Cardiac muscle cell (in vitro differentiated cells and primary cell): ENCODE measurements around the gene LRMDA. TPM values are rescaled to one million over a fixed set of nuclear protein-coding genes. Genes with fewer than 3 reads are reported as not detected.

Experiments
- DNase-seq, 2 donors: peaks; one replicate each; pipeline versions ENCODE4 v3.0.0 to v3.0.0-alpha.2; 2010 to 2017; ENCODE audit warnings: low read depth in 1 of 2, low spot score in 1 of 2
- H3K27ac ChIP-seq: fragments of 200-600 bp; sonication (generic); 2 replicates; pipeline ENCODE4 v1.5.1; 2016
- H3K27me3 ChIP-seq: fragments of 200-600 bp; sonication (generic); 2 replicates; pipeline ENCODE4 v1.6.0; 2016; ENCODE audit warnings: control low read depth
- H3K36me3 ChIP-seq: fragments of 200-600 bp; sonication (generic); 2 replicates; pipeline ENCODE4 v1.5.1; 2016; ENCODE audit warnings: control low read depth
- H3K4me1 ChIP-seq: fragments of 200-600 bp; sonication (generic); 2 replicates; pipeline ENCODE4 v1.8.1; 2017; ENCODE audit warnings: low read depth, mild to moderate bottlenecking, mixed run types
- H3K4me3 ChIP-seq: fragments of 200-600 bp; sonication (generic); 2 replicates; pipeline ENCODE4 v1.5.1; 2016; ENCODE audit warnings: mild to moderate bottlenecking
- H3K9me3 ChIP-seq: fragments of 200-600 bp; sonication (generic); 2 replicates; pipeline ENCODE4 v1.5.1; 2017; ENCODE audit warnings: low read depth, mild to moderate bottlenecking, control low read depth
- polyA plus RNA-seq: library from polyadenylated mRNA; unstranded; fragments of >200 nt; fragmentation: Nextera tagmentation; extraction: Ambion mirVana; gene quantifications from 2 replicates; pipeline ENCODE4 v1.2.1, GENCODE V29; 2016
- total RNA-seq: library from RNA; depleted of rRNA; stranded (reverse); fragments of >200 nt; gene quantifications from 2 replicates; pipeline ENCODE4 v1.2.3, GENCODE V29; 2016
- TF ChIP-seq, protein P1 (sequence below): IDR thresholded peaks from 2 replicates; pipeline ENCODE4 v1.5.1; 2012; ENCODE audit warnings: low read depth, mild to moderate bottlenecking, low read length

Gene LRMDA
- total RNA-seq (3.0 and 6.2 TPM in 2 replicates), polyA plus RNA-seq (11.7 and 29.3 TPM in 2 replicates)

DNA sequence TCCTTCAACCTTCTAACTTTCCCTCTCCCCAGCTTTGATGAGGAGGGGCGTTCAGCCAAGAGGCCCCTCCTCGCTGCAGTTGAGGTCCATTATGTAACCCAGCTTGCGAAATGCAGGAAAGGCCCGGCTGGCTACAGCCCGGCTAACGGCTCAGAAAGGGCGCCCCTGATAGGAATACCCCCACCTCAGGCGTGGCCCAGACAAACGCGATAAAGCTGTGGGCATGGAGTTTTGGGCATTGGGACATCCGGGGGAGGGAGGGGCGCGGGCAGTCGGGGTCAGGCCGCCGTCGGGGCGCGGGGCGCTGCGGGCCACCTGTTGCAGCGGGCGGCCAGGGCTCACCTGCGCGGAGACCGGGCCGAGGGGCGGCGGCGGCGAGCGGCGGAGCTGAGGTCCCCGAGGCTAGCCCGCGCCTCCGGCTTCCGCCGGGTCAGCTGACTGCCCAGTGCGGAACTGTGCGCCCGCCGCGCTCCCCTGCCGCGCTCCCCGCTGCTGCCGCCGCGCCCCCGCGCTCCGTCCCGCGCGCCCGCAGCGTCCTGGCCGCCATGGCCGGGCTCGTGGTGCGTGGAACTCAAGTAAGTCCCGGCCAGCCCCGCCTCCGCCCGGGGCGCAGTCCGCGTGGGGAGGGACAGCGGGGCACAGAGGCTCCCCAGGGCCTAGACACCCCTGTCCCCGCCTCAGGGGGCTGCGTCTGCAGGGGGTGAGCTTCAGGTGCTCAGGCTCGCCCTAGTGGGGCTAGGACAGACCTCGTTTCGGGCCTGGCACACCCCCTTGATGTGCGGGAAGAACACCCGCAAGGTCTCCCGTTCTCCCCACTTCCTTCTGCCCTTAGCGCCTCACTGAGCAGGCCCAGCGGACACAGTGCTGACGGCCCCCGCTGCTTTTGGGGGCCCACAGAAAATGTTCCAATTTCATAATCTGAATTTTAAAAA, at the start of gene LRMDA:
LRMDA (plus strand) TSS at position 445 of the 932 bp plus-strand sequence.
- Histone ChIP-seq H3K9me3 (no peaks in the 10 kb centered on the region), H3K27ac (no peak within 1 kb of the TSS), H3K36me3 (no peaks in the 10 kb centered on the region), H3K4me1 (peaks cover 21% of the 10 kb centered on the region), H3K27me3 (peaks cover 26% of the 10 kb centered on the region), H3K4me3 (peak within 1 kb of the TSS; percentile 35)
- DNase-seq, result peak; percentile 52 to 64
- TF ChIP-seq, protein P1, sequence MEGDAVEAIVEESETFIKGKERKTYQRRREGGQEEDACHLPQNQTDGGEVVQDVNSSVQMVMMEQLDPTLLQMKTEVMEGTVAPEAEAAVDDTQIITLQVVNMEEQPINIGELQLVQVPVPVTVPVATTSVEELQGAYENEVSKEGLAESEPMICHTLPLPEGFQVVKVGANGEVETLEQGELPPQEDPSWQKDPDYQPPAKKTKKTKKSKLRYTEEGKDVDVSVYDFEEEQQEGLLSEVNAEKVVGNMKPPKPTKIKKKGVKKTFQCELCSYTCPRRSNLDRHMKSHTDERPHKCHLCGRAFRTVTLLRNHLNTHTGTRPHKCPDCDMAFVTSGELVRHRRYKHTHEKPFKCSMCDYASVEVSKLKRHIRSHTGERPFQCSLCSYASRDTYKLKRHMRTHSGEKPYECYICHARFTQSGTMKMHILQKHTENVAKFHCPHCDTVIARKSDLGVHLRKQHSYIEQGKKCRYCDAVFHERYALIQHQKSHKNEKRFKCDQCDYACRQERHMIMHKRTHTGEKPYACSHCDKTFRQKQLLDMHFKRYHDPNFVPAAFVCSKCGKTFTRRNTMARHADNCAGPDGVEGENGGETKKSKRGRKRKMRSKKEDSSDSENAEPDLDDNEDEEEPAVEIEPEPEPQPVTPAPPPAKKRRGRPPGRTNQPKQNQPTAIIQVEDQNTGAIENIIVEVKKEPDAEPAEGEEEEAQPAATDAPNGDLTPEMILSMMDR, result no peak

DNA sequence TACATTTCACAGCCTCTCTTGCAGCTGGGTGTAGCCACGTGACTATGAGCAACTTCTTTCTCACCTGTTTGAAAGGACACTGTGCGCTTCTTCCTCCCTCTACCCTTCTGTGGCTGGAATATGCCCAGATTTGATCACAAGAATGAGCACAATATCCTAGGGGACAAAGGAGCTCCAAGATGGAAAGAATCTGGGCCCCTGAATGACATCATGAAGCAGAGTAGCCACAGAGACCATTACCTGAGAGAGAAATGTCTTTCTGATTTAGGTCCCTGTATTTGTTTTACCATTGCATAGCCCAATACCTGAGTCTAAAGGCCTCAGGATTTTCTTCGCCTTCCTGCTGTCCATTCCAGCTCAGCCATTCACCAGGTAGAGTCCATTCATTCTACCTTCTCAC, 45.3 kb upstream of the LRMDA start:
- no peaks in the 10 kb centered on the region for H3K4me1 ChIP-seq
- DNase-seq, result no peak
- H3K27me3 ChIP-seq, result peaks cover 12% of the 10 kb centered on the region
- TF ChIP-seq, protein P1, result no peak
- H3K36me3 ChIP-seq, result no peaks in the 10 kb centered on the region
- H3K9me3 ChIP-seq, result no peaks in the 10 kb centered on the region
- no peak overlapping the region for H3K4me3 ChIP-seq
- no peak overlapping the region for H3K27ac ChIP-seq

DNA sequence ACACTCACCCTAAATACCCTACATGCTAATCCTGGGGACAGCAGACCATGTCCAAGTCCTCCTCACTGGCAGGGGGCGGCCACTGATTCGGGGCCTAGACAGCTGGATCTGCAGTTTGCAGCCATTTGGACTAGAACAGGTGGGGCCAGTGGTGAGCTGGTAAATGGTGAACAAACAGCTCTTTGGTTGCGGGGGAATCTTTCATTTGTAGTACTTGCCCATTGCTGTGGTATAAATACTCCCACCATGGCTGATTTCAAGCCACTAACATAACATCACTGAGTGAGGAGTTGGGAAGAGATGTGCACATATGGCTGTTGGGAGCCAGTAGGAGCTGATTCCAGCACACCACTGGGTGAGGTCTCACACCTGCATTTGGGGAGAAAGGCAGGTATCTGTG, 43.3 kb upstream of the LRMDA start:
- DNase-seq, result no peak
- H3K36me3 ChIP-seq, result no peaks in the 10 kb centered on the region
- H3K9me3 ChIP-seq, result no peaks in the 10 kb centered on the region
- H3K27me3 ChIP-seq, result peaks cover 32% of the 10 kb centered on the region
- H3K4me3 ChIP-seq, result no peak overlapping the region
- TF ChIP-seq, protein P1, result no peak
- no peak overlapping the region for H3K27ac ChIP-seq
- no peaks in the 10 kb centered on the region for H3K4me1 ChIP-seq

DNA sequence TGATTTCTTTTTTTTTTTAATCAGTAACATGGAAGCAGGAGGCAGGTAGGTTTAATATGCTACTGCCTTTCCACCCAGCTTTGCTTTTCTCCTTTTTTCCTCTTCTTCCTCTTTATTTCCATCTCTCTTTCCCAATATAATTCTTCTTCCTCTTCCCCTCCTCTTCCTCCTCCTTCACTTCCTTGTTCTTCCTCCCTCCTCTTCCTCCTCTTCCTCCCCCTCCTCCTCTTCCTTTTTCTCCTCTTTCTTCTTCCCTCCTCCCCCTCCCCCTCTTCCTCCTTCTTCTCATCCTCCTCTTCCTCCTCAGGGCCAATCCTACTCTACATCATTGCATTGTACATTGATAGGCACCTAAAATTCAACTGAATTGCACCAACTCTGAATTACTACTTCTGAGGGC, 41.2 kb upstream of the LRMDA start:
- Histone ChIP-seq H3K27ac (no peak overlapping the region), H3K27me3 (peaks cover 52% of the 10 kb centered on the region), H3K9me3 (no peaks in the 10 kb centered on the region), H3K4me1 (no peaks in the 10 kb centered on the region), H3K4me3 (no peak overlapping the region), H3K36me3 (no peaks in the 10 kb centered on the region)
- TF ChIP-seq, protein P1, result no peak
- no peak for DNase-seq

DNA sequence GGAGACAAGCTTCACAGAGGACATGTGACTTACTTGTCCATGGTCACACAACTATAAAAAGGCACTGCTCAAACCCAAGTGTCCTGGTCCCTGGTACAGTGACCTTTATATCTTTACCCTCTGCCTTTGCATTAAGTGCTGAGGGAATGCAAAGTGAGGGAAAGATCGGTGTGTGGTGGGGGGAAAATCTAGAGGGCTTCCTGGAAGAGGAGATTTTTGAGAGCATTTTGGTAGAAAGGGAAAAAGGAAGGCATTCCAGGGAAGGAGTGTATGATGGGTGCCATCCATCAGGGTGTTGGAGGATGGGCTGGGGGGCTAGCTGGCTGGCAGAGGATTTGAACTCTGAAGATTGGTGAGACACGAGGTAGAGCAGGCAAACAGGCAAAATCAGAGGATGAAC, 39.2 kb upstream of the LRMDA start:
- Histone ChIP-seq H3K4me1 (no peaks in the 10 kb centered on the region), H3K4me3 (no peak overlapping the region), H3K27ac (no peak overlapping the region), H3K9me3 (no peaks in the 10 kb centered on the region), H3K36me3 (no peaks in the 10 kb centered on the region), H3K27me3 (peaks cover 71% of the 10 kb centered on the region)
- no peak for DNase-seq
- TF ChIP-seq, protein P1, result no peak
